HFFc6 (cell line): ENCODE measurements around the gene SNTB2. TPM values are rescaled to one million over a fixed set of nuclear protein-coding genes. Genes with fewer than 3 reads are reported as not detected.

ENCODE experiments used
- DNase-seq: peaks from one replicate; pipeline ENCODE4 v3.0.0-alpha.2; 2018
- H3K27ac Mint-ChIP-seq: 2 replicates; pipeline ENCODE4 v1.8.0; 2020; ENCODE audit warnings: mild to moderate bottlenecking, mixed read lengths
- H3K27me3 Mint-ChIP-seq: 2 replicates; pipeline ENCODE4 v1.8.0; 2021; ENCODE audit warnings: mild to moderate bottlenecking, moderate library complexity, mixed read lengths; ENCODE audit not compliant: insufficient read depth
- H3K36me3 Mint-ChIP-seq: 2 replicates; pipeline ENCODE4 v1.8.0; 2021; ENCODE audit warnings: low read depth, mixed read lengths
- H3K4me1 Mint-ChIP-seq: 2 replicates; pipeline ENCODE4 v1.8.0; 2020; ENCODE audit warnings: low read depth, mixed read lengths
- H3K4me3 Mint-ChIP-seq: 2 replicates; pipeline ENCODE4 v1.8.0; 2020; ENCODE audit warnings: mild to moderate bottlenecking, moderate library complexity, mixed read lengths
- H3K9me3 Mint-ChIP-seq: 2 replicates; pipeline ENCODE4 v1.8.0; 2020; ENCODE audit warnings: mild to moderate bottlenecking, mixed read lengths
- CTCF ChIP-seq: fragments of 200-600 bp; sonication (generic); IDR thresholded peaks from 2 replicates; pipeline ENCODE4 v1.5.0; 2021; ENCODE audit warnings: antibody characterized with exemption, mild to moderate bottlenecking
- total RNA-seq, 6 experiments: library from RNA; stranded (reverse); fragmentation: NEBNext Ultra II Directional; extraction: Animal tissue kit (Norgen Biotek cat#: 25700); gene quantifications; 2 replicates in 1 of 6; 3 replicates in 5 of 6; pipeline ENCODE4 v1.2.3, GENCODE V29; 2021

Gene SNTB2
- total RNA-seq, 6 experiments from 2014 or later, result 52.0 to 64.8 (median 58.6) TPM

GRCh38 chr16:69340095-69340644 is 153.2 kb downstream of the SNTB2 start:
- no peak for TF ChIP-seq CTCF
- Mint-ChIP-seq H3K27ac (peak overlapping the region; percentile 94), H3K4me1 (peaks cover 29% of the 10 kb centered on the region), H3K9me3 (no peaks in the 10 kb centered on the region), H3K27me3 (peaks cover 2% of the 10 kb centered on the region; the same call in 1 of the 2 replicates), H3K4me3 (peak overlapping the region; percentile 97), H3K36me3 (peaks cover 31% of the 10 kb centered on the region)
- DNase-seq, result no peak

DNA sequence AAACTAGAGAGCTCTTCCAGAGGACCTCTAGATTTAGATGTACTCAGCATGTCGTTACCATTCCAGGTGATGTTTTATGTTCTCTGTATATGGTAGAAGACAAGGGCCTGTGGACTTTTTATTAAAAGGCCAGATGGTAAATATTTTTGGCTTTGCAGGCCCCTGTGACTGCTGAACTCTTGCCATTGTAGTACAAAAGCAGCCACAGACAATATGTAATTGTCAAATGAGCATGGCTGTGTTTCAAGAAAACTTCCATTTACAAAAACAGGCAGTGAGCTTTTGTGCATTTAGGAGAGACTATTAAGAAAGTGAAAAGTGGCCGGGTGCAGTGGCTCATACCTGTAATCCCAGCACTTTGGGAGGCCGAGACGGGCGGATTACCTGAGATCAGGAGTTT is 157.2 kb downstream of the SNTB2 start:
- no peak for TF ChIP-seq CTCF
- DNase-seq, result no peak
- H3K27ac Mint-ChIP-seq, result no peak overlapping the region
- peaks cover 23% of the 10 kb centered on the region for H3K4me1 Mint-ChIP-seq
- H3K4me3 Mint-ChIP-seq, result no peak overlapping the region
- H3K9me3 Mint-ChIP-seq, result no peaks in the 10 kb centered on the region
- no peaks in the 10 kb centered on the region; the same call in 1 of the 2 replicates for H3K27me3 Mint-ChIP-seq
- H3K36me3 Mint-ChIP-seq, result peaks cover 20% of the 10 kb centered on the region

- peaks cover 9% of the 10 kb centered on the region; the same call in 1 of the 2 replicates for H3K36me3 Mint-ChIP-seq
- DNase-seq, result no peak
- no peak overlapping the region; the same call in 1 of the 2 replicates for H3K27ac Mint-ChIP-seq
- H3K9me3 Mint-ChIP-seq, result no peaks in the 10 kb centered on the region
- peaks cover 14% of the 10 kb centered on the region for H3K4me1 Mint-ChIP-seq
- no peaks in the 10 kb centered on the region; the same call in 1 of the 2 replicates for H3K27me3 Mint-ChIP-seq
- no peak overlapping the region for H3K4me3 Mint-ChIP-seq
- TF ChIP-seq CTCF, result no peak
Observed at GRCh38 chr16:69345923-69346322, 159.0 kb downstream of the SNTB2 start.

DNA sequence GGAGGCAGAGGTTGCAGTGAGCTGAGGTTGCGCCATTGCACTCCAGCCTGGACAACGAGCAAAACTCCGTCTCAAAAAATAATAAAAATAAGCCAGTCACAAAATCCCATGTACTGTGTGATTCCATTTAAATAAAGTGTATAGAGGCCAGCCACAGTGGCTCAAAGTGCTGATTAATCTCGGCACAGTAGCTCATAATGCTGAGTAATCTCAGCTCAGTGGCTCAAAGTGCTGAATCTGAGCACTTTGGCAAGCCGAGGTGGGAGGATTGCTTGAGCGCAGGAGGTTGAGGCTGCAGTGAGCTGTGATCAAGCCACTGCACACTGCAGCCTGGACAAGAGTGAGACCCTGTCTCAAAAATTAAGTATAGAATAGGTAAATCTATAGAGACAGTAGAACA is 159.7 kb downstream of the SNTB2 start:
- no peaks in the 10 kb centered on the region; the same call in 1 of the 2 replicates for H3K27me3 Mint-ChIP-seq
- DNase-seq, result no peak
- peaks cover 6% of the 10 kb centered on the region; the same call in 1 of the 2 replicates for H3K4me1 Mint-ChIP-seq
- H3K36me3 Mint-ChIP-seq, result peaks cover 9% of the 10 kb centered on the region; the same call in 1 of the 2 replicates
- no peaks in the 10 kb centered on the region for H3K9me3 Mint-ChIP-seq
- no peak overlapping the region for H3K4me3 Mint-ChIP-seq
- TF ChIP-seq CTCF, result no peak
- H3K27ac Mint-ChIP-seq, result no peak overlapping the region

- Mint-ChIP-seq H3K27ac (no peak overlapping the region), H3K27me3 (no peaks in the 10 kb centered on the region; the same call in 1 of the 2 replicates), H3K36me3 (peaks cover 9% of the 10 kb centered on the region; the same call in 1 of the 2 replicates), H3K9me3 (no peaks in the 10 kb centered on the region), H3K4me1 (peaks cover 6% of the 10 kb centered on the region; the same call in 1 of the 2 replicates), H3K4me3 (no peak overlapping the region)
- no peak for DNase-seq
- no peak for TF ChIP-seq CTCF
Observed at GRCh38 chr16:69348222-69348621, 161.3 kb downstream of the SNTB2 start.
